AG20443 (cell line): ENCODE results near the gene PRUNE2.

ENCODE experiments used
- DNase-seq: peaks from one replicate; pipeline ENCODE4 v3.0.0; 2012; ENCODE audit warnings: low spot score, mixed read lengths

Gene PRUNE2

DNA sequence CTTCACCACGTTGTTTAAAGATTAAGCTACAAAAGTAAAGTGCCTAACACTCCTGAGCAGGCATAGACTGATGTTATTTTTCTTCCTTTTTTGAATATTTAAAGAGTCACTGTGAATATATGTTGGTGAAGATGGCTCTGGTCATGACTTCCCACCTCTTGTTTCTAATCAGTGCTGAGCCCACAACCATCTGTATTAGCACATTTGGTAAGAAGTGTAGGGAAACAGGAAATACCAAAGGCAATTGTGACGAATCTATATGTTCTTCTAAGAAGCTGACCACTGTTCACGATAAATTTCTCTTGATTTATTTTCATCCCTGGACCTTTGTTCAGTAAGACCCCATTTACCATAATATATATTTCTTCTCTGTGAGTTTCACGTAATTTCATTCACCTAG, 249.9 kb downstream of the PRUNE2 start:
- DNase-seq: no peak

DNA sequence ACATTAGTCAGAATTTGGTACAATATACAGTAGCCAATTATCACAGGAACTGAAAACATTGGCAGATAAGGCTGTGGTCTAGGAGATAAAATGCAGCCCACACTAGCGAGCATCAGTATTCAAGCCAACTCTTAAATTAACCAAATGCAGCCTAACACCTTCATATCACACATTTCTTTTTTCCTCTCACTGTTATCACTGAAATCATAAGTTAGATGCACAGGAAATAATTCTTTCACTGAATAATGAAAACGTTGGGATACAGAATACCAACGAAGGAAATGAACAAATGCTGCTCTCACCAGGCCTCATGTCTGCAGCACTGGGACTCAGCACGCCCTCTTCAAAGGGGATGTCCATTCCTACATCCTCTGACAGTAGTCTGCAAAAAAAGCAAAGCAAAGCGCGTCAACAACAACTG, 250.8 kb downstream of the PRUNE2 start:
- DNase-seq: no peak

DNA sequence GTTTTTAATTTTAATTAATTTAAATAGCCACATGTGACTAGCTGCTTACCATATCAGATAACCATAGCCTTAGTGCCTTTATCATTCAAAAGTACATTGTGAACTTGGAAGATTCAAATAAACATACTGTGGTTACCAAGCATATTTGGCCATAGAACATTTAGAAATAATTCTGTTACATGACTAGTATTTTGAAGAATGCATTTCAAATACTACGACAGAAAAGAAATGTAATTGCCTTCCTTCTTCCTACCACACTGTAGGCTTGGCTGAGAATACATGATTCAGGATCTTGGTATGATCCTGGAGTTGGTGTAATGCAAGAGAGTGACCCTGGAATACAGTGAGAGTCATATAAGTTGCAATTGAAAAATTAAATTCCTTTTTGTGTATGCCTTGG, 251.3 kb downstream of the PRUNE2 start:
- DNase-seq: peak; percentile 74

DNA sequence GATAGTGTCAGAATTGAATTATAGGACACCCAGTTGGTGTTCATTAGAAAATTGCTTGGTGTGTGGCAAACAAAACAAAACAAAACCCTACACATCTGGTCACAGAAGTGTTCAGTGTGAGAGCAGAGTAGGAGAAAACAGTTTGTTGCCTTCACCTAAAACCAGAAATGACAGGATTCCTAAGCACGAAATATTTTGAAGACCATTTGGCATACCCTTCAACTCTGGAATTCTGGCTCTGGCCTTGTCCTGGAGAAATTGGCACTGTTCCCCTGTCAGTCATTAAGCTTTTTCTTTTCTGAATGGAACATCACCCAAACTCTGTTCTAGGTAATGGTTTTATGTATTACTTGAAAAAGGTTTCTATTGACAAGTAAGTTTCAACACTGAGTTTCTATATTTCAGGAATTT, 251.9 kb downstream of the PRUNE2 start:
- DNase-seq: no peak

DNA sequence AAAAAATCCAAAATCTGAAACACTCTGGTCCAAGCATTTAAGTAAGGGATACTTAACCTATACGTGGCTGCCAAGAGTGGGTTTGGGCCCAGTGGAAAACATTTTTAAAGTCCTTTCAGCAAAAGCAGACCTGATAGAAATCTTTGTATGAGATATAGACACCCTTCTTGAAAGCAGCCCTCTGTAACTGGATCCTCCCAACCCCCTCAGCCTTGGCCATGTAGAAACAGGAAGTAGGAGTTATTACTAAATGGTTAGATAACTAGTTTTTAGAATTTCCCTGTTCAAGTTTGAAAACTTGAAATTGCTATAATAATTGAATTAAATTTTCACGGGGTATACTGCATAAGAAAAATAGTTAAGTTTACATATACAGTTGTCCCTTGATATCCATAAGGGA, 253.0 kb downstream of the PRUNE2 start:
- no peak for DNase-seq

DNA sequence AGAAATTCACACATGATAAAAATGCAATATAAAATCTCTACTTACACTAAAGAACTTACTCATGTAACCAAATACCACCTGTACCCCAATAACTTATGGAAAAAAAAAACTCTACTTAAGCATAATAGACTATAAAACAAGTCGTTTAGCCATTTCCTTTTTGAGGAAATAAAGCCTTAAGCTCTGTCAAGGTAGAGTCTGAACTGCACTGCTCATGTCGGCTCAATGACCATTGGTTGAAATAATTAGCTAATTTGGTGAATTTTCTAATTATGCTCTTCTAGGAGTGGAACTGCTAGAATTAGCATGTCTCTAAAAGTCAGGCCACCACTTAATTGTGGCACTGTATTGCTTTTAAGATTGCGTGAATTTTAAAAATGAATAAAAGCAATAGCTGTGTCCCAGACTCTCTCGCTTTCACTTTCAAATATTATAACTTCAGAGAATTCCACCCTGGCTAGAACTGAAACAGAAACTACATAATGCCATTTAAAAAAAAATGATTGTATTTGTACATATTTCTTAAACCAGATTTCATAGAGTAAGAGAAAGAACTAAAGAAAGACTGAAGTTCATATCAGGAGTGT, 254.7 kb downstream of the PRUNE2 start:
- no peak for DNase-seq

DNA sequence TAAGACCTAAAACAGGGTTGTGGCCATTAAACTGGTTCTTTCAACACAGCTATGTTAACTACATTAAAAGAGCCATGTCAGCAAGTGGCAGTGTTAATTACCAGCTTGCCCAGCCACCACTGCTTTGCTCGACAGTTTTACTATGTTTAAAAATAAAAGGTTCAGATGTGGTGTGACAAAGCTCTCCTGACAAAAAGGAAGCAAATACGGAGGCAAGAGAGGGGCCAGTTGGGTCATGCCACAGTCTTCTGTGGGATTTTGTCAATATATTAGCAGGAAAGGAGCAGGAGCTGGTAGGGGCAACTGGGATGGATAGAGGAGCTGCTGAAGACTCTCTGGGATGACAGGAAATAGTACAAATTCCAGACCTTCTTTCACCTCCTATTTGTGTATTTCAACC, 255.2 kb downstream of the PRUNE2 start:
- DNase-seq: no peak

DNA sequence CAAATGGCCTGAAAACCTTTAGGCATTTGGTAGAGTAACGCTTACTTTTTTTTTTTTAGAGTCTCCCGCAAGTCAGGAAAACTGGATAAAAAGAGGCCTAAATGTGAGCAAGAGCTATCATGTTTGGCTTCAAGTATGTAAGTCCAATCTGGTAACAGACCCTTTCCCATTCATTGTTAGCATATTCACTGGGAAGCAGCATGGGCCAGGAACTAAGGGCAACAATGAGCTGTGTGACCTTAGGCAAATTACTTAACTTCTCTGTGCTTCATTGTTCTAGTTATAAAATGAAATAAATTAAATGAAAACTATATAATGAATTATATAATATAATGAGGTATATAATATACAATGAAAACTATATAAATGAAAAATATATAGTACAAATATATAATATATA, 256.0 kb downstream of the PRUNE2 start:
- no peak for DNase-seq

DNA sequence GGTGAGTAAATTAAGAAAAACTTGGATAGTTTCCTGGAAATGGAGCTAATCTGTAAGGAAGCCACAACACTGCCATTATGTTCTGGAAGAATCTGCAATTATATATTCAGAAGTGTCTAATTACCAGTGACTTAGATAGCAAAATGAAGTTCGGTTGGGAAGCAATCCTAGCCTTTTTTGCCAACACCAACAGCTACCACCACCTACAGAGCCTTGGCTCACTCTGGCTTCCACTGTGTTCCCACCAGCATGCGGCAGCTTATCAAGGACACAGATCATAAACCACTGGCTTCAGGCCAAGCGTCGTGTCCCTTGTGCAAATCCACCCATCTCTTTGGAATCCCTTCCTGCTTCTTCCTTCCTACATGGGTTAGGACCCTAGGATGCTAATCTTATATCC, 259.7 kb downstream of the PRUNE2 start:
- no peak for DNase-seq

DNA sequence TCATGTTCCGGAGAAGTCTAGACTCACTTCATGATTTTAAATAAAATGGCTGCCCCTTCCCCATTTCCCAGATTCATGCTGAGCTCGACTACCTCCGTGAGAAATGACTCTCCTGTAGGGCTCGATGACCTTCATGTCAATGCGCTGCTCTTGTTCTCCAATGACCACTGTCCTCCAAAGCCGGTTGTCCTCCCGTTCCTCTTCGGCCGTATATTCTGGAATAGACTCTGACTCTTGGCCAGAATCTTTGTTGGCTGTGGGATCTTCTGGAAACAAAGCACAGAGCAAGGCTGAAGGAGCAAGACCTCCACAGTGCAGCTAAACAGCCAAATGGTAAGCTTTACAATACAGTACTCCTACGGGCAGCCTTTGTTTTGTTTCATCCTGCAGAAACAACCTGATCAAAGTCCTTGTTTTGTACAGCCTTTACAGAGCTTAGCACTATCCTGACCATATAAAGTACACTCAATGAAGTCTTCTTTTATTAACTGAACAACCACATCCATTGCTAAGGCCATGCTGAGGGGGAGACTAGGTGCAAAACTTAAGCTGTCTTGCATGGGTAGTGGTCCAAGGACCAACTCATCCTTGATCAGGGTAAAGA, 261.2 kb downstream of the PRUNE2 start:
- DNase-seq: no peak

DNA sequence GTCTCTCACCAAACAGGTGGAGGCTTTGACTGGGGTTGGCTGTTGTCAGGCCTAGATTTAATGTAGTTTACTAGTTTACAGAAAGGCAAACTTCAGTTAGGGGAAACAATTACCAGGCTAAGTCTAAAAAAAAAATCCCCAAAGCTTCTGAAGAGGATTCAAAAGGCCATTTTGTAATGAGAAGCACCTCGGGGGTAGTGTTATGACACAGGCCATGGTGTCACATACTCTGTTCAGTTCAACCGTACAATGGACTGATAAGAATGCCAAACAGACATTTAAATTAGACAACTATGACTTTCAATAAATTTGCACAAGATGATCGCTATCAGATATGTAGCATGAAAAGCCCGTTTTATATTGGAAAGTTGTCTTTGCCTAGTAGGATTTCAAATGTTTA, 261.7 kb downstream of the PRUNE2 start:
- DNase-seq: no peak

DNA sequence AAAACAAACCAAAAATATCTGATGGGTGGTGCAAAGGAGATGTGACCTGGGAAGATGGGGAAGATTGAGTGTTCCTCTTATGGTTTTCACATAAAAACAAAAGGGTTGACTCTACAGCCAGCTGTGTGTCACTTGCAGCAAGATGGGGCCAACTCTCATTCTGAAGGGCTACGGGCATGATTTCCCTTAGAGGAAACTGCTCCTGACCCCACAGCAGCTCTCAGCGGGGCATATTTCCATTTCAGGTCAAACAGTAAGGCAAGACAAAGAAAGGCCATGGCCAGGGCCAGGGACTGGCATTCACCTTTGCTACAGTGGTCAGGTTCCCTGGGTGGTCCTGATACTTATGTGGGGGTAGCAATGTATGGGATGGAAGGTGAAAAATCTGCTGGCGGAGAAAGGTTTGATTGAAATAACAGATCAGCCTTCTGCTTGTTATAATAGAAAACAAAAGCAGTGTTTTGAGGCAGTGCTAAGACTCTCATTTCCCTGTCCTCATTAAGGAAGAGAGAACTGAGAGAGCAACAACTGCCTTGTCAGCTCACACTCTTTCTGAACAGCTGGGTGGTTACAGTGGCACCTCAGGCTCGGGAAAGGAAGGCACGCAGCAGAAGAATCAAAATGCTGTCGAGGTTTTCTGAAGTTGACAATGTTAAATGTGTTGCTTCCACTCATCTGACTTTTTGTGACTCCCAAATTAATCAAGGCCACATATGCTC, 262.4 kb downstream of the PRUNE2 start:
- no peak for DNase-seq

DNA sequence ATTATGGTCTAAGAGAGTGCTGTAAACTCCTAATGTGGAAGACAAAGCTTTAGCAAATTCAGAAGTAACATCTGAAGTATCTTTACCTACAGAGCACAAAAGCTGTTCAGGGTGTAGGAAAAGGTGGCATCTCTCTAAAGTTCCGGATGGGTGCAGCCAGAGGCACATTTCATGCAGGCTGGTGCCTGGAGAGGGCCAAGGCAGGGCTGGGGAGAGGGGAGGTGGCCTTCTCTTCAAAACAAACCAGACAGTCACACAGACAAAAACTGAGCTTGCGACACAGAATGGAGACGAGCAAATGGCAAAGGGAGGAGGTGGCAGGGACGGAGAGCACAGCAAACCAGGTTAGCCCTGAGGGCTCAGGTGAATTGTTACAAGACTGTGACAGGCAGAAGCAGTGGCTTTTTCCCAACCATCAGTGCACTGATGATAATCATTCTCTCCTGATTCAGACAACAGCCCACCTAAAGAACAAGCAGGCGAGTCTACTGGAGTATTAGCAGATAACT, 263.2 kb downstream of the PRUNE2 start:
- DNase-seq: no peak

DNA sequence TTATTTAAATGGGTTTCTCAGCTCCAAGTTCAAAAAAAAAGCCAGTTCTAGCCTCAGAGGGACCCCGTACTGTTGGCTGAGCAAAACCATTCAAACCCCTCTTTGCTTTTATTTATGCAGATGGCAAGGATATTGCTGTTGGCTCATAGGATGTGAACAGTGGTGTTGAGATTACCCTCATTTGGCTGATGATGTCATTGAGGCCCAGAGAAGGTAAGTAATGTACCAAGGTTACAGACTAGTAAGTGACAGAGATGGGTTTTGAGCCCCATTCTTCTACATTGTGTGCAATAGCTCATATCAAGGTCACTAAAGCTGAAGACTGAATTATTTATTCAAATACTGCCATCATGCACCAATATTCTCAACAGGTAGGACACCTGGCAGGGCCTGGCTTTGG, 263.8 kb downstream of the PRUNE2 start:
- DNase-seq: no peak

DNA sequence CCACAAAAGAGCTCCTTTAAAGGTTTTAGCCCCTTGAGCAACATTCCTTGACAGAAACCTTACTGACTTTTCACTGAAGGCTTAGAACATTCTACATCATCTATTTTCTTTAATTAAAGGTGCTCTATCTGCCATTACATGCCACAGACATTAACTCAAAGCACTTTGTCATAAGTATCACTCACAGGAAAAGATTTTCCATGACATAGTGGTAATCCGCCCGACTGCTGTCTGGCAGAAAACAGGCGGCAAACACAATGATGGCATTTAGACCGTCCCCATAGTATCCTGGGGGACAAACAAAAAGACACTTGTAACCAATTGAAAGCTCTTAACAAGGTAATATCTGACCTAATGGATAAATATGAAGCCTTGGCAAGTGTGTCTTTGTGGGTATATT, 267.9 kb downstream of the PRUNE2 start:
- DNase-seq: no peak

DNA sequence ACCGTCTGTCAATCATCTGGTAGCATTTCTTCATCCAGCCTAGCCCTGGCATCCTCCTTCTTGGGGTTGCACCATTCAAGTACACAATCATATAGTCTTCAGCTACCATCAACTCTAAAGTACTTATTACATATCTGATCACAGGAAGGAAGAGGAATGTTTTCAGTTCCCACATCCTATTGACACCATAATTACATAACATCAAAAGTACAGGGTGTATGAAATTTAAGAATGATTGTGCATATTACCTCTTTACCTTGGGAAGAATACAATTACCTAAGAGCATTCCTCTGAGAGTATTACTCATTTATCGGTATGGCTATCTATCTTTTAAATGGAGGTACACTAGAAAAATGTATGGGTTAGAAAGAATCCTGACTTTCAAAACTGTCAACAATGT, 268.5 kb downstream of the PRUNE2 start:
- DNase-seq: no peak

DNA sequence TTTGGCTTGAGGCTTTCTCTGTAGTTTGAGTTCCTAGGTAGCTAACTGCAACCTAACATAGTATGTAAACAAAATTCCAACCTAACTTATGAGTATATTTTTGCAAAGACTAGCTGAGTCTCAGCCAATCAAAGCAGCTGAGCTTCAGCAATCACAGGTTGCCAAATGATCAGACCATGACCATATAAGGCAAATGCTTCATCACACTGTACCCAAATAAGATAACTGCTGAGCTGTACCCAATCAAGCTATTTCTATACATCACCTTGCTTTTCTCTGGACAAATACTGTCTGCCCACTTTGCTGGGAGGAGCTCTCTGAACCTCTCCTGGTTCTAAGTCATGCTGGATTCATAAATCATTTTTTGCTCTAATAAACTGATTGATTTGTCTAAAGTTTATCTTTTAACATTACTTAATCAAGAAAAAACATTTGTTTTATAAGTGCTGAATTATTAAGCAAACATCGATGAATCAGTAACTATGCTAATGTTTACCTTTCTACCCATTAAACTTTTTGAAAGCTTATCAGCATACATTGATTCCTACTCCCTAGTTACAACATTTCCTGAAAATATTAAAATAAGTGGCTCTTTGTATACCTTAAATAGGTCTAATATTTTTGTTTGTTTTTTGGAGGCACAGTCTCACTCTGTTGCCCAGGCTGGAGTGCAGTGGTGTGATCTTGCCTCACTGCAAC, 271.4 kb downstream of the PRUNE2 start:
- peak; percentile 27 for DNase-seq

DNA sequence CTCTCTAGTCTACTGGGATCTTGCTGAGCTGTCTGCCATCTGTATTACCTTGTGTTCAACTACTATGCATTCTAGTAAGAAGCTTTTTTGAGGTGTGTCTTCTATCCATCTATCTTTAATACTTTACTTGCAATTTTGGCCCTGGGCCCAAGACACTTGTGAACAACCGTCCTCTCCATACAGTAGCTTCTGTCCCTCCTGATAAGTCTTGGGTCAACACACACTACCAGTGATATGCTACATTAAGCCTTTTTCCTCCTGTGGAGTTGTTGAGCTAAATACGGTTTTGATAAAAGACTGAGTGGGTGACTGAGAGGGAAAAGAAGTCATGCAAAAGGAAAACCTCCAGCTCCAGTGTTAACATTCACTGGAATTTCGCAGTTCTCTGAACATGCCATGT, 275.0 kb downstream of the PRUNE2 start:
- DNase-seq: no peak

DNA sequence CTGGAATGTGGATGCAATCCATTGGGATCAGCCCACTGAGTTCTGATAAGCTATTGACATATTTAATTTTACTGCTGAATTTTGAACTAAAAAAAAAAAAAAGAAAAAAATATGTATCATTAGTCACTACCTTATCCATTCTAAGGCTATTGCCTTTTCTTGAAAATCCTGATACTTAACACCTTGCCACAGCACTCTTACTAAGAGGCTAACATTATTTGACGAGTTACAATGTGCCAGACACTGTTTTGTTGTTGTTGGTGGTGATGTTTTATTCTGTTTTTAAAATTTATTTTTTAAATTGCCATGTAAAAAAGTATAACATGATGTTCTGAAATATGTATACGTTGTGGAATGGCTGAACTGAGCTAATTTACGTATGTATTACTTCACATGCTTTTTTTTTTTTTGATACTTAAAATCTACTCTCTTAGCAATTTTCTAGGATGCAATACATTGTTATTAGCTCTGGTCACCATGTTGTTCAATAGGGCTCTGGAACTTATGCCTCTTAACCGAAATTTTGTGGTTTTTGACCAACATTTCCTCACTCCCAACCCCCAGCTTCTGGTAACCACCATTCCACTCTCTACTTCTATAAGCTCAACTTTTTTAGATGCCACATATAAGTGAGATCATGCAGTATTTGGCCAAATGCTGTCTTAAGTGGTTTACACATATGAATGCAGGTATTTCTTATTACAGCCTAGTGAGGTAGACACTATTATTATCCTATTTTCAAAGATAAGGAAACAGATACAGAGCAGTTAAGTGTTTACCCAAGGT, 276.5 kb downstream of the PRUNE2 start:
- DNase-seq: no peak

DNA sequence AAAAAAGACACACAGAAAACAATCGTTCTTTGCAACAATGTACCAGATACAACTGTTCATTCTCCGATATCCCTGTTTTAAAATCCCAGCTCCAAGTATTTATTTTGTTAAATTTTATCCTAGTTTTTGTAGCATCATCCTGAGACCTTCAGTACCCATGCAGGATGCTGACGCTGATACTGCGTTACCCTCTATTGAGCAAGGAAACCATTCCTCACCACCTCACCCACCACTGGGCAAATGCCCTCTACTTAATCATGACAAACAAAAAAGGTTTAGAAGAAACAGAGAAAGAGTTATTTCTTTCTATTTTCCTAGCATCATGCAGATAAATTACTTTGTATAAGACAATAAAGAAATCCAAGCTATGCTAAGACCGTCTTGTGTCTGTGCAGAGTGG, 277.8 kb downstream of the PRUNE2 start:
- DNase-seq: no peak

DNA sequence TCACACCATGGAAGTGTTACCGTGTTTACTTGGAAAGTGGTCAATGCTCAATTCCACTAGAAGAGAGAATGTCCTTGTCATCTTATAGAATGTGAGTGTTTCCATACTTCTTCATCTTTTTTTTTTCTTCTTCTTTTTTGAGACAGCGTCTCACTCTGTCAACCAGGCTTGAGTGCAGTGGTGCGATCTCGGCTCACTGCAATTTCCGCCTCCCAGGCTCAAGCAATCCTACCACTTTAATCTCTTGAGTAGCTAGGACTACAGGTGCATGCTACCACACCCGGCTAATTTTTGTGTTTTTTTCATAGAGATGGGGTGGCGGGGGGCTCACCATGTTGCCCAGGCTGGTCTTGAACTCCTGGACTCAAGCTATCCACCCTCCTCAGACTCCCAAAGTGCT, 278.9 kb downstream of the PRUNE2 start:
- DNase-seq: no peak

DNA sequence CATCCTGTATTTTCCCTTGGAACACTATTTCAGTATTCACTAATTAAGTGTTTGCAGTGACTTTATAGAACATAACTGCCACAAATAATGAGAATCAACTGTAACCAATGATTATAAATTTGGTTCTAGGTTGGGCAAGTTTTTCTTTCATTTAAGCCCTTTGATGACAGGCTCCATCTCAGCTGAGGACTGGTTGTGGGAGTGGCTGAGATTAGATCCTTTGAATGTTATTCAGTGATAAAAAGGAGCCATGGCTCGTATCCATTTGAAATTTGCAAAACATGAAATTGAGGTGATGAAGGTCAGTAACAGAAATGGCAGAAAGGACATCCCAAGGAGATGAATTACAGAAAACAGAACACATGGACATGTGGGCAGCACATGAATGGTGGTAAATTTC, 279.8 kb downstream of the PRUNE2 start:
- no peak for DNase-seq
